HG03521 (cell line): ENCODE data around the gene SLC44A1.

Source experiments
- ATAC-seq: cut with Tn5 transposase; IDR thresholded peaks from one replicate; pipeline ENCODE4 v1.9.1; 2021; ENCODE audit warnings: mild to moderate bottlenecking, moderate library complexity; ENCODE audit not compliant: unreplicated experiment

SLC44A1 gene

DNA sequence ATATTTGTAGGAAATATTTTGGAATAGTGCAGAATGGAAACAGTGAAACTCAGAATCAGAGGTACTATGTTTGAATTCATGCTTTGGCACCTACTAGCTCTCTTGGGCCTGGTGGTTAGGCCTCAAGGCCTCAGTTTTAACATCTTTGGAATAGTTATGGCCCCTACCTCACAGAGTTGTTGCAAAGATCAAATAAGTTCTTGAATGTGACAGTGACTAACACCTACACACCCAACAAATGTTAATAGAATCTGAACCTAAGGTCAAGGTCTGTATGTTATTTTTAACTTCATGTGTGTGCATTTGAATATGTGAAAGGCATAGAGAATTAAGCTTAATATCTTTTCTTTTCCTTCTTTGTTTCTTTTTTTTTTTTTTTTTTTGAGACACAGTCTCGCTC lies 87.3 kb downstream of the SLC44A1 start:
- no peak for ATAC-seq

DNA sequence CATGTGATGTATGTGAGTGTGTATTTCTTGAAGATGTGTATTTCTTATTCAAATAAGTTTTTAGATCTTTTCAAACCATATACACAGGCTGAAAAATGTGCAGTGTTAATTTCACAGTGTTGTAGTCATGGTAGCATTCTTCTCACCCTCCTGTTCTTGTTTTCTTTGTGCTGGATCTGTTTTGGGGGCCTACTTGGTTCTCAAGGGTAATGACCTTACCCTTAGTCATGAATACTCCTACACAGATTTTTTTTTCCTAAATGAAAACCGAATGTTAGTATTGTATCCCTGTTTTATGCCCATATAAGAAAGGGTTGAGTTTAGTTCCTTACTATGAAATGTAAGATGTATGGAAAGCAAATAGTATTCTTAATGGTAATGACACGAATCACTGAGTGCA lies 88.0 kb downstream of the SLC44A1 start:
- ATAC-seq = no peak

DNA sequence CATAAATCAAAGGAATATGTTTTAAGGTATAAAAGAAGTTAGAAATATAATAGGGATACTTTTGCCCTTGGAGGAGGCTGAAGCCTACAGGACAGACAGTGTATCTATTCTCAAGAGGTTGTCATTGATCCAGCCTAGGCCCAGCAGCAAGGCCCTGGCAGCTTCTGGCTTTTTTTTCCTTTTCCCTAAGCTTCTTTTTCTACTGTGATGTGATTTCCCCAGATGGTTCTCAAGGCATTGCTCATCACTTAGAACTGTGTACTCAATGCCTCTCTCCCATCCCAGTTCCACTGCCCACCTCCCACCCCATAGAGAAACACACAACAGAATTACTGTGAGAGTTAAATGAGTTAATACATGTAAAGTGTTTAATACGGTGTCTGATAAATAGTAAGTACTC lies 88.6 kb downstream of the SLC44A1 start:
- no peak for ATAC-seq

DNA sequence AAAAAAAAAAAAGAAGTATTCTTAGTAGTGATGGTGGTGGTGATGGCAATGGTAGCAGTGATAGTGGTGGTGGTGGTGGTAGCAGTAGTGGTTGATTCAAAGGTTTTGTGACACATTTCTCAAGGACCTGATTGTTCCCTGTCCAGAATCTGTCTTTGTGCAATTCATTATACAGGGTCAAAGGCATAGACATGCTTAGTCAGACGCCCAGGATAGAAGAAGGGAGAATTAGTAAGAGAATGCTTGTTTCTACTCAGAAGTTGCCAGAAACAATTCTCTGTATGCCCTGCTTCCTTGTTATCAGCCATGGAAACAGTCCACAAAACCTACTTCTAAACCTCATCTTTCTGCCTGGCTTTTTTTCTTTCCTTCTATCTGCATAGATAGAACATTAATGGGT lies 89.4 kb downstream of the SLC44A1 start:
- no peak for ATAC-seq

DNA sequence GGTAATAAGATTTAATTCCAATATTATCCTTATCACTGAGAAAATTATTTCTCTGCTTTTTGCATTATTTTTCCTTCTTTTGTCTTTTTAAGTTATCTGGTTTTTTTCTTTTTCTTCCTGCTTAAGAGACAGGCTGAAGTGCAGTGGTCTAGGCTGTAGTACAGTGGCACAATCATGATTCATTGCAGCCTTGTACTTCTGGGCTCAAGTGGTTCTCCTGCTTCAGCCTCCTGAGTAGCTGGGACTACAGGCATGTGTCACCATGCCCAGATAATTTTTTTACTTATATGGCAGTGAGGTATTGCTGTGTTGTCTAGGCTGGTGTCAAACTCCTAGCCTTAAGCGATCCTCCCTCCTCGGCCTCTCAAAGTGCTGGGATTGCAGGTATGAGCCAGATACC lies 93.9 kb downstream of the SLC44A1 start:
- no peak for ATAC-seq

DNA sequence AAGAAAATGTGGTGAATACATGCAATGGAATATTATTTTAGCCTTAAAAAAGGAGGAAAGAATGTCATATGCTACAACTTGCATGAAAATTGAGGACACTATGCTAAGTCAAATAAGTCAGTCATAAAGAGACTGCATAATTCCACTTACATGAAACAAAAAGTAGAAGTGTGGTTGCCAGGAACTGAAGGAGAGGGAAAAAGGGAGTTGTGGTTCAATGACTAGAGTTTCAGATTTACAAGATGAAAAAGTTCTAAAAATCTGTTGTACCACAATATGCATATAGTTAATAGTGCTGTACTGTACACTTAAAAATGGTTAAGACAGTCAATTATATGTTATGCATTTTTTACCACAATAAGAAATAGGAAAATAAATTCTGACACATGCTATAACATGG lies 95.4 kb downstream of the SLC44A1 start:
- ATAC-seq = no peak

DNA sequence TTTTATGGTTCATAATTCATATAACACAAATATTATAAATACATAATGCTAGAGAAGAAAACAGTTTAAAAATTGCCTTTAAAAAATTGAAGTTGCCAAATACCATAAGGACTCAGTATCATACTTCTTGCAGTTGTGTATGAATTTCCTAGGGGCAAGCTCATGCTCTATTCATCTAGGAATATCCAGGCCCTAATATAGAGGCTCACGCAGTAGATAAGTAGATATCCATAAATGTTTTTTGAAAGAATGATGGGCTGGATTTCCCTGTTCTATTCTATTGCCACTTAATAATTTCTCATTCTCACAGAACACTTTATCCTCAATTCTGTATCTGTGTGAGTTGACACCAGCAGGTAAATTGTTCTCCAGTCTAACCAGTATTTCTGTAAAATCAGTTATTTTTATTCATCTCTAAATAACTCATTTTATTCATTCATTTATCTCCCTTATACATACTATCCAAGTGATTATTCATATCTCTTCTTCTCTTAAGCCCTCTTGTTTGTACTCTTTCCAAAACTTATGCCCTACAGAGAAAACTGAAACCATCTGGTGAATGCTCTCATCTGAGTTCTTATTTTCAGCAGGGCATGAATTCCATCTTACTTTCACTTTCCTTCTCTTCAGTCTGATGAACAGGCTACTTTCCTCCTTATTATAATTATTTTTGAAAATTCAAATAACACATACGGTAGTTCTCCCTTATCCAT lies 97.1 kb downstream of the SLC44A1 start:
- peak; percentile 59 for ATAC-seq

DNA sequence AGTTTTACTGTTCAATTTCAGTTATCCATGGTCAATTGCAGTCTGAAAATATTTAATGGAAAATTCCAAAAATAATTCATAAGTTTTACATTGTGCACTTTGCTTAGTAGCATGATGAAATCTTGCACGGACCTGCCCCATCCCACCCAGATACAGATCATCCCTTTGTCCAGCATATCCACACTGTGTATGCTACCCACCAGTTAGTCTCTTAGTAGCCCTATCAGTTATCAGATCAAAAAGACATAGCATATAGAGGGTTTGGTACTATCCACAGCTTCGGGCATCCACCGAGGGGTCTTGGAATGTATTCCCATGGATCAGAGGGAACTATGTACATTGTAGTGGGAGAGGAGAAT lies 97.7 kb downstream of the SLC44A1 start:
- no peak for ATAC-seq

DNA sequence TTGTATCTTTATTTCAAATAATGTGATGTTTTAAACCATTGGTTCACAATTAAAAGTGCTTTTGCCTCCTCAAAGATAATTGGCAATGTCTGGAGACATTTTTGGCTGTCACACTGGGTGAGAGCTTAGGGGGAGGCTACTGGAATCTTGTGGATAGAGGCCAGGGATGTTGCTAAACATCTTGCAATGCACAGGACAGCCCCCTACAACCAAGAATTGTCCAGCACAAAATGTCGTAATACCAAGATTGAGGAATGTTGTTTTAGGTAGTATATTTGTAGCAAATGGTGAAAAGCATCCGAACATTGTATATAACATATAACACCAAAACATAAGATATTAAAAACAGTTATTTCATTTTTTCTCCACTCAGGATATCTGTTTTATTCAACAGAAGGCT lies 99.8 kb downstream of the SLC44A1 start:
- ATAC-seq = no peak

DNA sequence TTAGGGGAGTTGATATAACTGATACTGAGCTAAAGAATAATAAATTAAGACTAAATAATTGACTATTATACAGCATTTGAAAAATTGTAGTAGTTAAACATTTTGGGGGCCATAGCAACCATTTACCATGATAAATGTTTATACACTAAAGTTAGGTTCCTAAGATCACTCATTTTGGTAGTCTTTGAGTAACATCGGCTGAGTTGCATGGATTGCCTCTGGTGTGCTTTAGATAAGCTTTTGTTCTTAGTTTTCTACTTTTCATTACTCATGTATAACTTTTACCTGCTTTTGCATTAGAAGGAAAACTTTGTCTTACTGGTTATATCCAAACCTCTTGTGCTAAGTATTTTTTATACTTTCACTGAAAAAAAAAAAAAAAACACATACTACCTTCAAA lies 101.2 kb downstream of the SLC44A1 start:
- no peak for ATAC-seq

DNA sequence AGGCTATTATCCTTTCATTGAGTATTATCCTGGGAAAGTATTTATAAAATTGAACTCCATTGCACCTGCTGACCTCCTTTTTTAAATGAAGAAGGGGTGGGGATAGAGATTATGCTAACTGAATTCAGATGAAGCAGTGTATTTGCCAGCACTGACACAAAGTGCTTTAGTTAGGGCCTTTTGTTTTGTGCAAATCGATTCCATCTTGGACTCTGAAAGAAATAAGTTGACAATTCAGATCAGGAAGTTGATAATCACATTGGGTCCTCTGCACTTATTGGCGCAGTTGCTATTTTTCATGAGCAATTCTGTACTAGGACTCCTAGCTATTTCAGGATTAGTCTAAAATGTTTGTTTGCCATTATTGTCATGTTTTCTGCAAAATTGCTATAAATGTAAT lies 101.8 kb downstream of the SLC44A1 start:
- ATAC-seq = no peak

DNA sequence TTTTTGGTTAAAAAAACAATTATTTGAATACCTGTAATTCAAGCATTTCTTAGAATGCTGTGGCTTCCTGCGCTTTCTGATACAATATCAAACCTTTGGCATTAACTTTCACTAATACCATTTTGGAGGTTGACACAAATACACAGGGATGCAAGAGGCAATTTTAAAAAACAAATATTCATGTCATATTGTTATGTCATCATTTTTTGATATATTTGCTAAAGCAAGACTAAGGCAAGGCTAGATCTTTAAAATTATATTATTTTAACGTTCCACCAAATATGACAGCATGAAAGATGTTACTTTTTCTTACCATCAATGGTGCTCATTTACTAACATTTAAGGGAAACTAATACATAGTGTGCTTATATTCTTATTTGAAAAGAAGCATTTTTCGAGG lies 110.0 kb downstream of the SLC44A1 start:
- no peak for ATAC-seq

DNA sequence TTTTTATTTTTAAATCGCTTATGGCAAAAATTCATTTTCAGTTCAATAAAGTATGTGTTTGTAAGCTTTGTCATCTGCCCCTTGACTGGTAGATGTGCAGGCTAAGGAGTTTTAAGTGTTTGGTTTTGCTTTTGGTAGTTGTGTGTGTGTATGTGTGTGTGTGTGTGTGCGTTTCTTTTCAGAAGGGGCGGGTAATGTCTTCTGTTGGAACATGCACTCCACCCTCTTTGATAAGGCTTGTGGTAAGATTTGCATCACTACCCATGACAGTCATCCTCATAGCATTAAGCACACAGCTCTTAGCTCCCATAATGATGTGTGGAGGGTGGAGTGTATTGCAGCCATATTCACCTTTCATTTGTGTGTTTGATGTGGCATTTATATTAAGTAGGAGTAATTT lies 111.3 kb downstream of the SLC44A1 start:
- ATAC-seq = peak; percentile 45

DNA sequence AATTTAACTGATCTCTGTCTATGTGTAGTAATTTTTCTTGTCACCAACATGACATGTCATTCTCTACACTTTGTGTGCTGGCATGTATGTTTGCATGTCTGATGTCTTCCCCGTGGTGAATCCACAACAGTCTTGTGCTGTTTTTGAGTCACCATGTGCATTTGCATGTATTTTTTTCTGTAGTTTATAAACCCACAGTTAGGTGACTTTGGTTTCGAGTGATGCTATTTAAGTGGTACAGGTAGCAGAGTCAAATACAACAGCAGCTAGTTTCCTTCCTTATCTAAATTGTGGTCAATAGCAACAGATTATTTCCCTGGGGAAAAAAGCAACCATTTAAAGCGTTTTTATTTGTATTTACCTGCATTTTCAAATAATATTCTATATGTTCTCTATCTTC lies 113.5 kb downstream of the SLC44A1 start:
- peak; percentile 91 for ATAC-seq

DNA sequence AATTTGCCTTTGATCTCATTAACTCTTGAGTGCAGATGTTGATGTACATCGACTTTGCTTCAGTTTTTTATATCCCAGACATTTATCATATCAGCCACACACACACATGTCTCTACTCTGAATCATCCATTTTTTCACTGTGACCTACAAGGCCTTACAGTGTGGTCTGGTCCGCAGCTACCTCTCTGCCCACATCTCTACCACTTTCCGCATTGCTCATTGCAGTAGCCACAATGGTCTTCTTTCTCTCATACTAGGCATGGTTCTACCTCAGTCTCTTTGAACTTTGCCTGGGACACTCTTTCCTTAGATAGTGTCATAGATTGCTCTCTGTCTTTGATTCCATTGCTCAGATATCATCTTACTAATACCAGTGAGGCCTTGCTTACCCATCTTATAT lies 115.4 kb downstream of the SLC44A1 start:
- peak; percentile 47 for ATAC-seq

DNA sequence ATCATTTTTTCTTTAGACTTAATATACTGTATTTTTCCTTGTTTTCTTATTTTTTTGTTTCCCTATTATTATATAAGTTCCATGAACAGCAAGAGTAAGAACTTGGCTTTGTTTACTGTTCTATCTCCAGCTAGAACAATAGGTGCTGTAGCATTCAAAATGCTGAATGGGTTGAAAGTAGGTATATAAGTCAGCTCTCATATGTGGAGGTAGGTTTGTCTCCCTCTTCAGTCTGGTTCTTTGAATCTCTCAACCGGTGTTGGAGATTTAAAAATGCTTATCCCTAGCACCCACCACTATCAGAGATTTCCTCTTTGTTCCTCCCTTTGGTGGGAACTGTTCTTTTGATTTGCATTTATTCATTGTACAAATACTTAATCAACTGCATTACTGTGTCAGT lies 115.9 kb downstream of the SLC44A1 start:
- ATAC-seq = no peak

DNA sequence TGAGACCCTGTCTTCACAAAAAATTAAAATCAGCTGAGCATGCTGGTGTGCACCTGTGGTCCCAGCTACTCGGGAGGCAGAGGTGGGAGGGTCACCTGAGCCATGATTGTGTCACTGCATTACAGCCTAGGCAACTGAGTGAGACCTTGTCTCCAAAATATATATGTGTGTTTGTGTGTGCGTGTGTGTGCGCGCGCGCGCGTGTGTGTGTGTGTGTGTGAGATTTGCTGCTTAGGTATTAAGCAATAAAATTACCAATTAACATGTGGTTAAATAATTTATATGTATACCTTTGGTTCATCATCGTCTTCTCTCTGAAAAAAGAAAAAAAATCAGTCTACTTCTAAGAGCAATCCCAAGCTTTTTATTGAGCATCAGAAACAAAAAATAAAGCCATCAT lies 117.4 kb downstream of the SLC44A1 start:
- ATAC-seq = no peak

DNA sequence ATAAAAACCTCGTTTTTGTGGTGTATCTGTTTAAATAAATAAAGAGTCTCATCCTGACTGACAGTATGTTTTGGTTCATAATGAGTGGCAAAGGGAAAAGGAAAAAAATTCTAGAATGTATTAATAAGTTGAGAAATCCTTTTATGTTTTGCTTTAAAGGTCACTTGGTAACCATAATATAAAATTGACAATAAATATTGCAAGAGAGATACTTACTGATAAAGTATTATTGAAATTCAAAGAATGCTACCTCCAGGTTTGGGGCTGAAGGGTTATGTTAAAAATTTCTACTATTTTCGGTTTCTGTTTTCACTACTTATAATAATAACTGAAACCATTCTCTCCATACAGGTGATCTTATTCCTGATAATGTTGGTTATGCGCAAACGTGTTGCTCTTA lies 118.0 kb downstream of the SLC44A1 start:
- ATAC-seq = no peak

DNA sequence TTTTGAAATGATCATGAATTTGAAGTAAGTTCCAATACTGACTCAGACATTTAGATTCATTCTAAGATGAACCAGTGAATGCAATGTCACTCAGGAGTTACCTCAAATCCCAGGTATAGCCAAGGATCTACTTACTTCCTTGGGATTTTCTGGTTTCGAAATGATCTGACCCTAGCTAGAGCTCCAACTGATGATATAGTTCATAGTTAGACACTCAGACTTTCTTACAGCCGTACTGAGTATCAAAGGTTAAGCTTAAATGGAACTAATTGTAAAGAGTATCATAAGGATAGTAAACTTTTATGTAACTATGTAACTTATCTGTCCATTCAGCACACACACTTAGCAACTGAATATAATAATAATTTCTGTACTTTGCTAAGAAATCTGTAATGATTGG lies 119.4 kb downstream of the SLC44A1 start:
- ATAC-seq = no peak

DNA sequence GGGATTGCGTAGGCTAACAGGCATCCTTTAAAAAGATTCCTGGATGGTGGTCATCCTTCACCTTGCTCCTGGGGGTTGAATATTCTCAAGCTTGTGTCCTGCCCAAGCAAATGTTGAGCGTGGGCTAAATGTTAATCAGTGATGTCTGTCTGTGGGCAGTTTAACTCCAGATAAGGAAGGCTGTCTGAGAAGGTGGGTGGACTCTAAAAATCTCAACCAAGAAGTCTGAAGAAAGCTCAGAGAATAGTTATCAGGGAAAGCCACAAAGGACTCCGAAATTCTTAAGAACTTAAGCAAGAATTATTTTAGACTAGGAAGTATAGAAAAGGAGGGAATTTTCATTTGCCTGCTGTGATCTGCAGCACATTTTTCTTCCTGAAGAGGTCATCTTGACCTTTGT lies 125.5 kb downstream of the SLC44A1 start:
- no peak for ATAC-seq

DNA sequence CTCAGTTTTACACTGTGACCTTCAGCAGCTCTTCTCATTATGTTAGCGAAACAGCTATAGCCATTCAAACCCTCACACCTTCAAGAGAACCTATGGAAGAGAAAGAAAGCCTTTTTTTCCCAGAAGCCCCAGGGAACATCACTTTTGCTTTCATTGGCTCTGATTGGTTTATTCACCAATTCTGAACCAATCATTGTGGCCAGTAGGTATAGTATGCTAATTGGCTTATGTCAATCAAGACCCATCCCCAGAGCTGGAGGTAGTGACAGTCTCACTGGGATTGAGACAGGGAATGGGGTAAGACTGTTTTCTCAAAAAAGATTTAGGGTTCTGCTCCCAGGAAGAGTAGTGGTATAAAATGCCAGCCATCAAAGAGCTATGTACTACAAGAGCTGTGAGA lies 129.3 kb downstream of the SLC44A1 start:
- no peak for ATAC-seq

DNA sequence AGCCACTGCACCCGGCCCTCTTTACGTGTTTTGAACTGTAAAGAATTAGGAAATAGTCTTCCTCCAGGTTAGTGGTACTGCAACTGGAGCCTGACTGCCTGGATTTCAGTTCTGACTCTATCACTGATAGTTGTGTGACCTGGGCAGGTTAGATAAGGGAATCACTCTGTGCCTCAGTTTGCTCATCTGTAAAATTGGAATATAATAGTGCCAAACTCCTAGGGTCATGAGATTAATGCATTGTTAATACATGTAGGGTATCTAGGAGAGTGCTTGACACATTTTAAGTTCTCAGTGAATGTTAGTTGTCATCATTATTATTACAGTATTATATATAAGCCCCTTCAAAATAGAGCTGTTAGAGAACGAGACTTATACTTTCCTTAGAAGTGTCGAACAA lies 130.9 kb downstream of the SLC44A1 start:
- no peak for ATAC-seq

DNA sequence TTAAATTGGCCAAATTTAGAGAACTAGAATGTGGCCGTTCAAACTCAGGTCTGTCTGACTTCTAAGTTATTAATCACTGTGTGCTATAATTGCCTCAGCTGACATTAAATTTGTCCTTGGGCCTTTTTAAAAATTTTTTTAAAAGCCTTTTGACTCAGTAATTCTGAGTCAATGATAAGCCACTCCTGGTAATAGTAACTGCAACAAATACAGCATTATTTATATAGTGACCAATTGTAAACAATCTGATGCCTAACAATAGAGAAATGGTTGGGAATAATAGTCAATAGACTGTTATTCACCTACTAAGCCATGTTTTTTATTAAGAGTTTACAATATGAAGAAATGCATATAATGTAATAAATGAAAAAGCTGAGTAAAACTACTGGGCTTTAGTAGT lies 132.4 kb downstream of the SLC44A1 start:
- ATAC-seq = no peak
